NCI-H1105 (cell line): ENCODE measurements around the gene OGFOD2.

Experiments
- DNase-seq: peaks from one replicate; lab custom pipeline; 2025; lab: John Stamatoyannopoulos, UW

Gene OGFOD2

DNA sequence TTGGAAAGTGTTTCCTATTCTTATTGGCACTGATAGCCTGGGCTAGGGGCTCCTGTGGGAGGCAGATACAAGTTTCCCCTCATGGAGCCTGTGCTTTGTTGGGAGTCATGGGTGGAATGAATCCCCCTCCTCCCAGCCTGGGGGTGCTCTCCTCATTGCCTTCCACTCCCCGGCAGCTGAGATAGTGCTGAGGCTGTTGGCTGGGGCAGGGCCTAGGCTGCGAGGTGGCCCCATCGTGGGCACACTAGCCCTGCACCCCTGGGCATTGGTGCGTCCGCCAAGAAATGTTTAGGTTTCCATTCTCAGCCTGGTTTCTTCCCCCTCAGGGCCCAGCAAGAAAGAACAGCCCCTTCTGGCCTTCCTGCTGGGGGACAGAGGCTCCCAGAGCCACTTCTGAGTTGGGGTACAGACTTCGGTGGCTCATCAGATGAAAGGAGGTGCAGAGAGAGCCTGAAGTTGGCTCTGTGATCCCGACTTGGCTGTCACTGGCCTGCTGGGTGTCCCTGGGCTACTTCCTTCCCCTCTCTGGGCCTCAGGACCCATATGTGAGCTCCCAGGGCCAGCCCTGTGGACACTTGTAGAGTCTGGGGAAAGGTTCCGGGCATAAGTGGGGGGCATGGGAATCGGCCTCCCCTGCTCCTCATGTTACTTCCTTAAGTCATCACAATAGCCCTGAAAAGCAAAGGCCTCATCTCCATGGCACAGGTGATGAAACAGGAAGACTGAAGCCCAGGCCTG lies 2.8 kb downstream of the OGFOD2 start:
- no peak for DNase-seq

DNA sequence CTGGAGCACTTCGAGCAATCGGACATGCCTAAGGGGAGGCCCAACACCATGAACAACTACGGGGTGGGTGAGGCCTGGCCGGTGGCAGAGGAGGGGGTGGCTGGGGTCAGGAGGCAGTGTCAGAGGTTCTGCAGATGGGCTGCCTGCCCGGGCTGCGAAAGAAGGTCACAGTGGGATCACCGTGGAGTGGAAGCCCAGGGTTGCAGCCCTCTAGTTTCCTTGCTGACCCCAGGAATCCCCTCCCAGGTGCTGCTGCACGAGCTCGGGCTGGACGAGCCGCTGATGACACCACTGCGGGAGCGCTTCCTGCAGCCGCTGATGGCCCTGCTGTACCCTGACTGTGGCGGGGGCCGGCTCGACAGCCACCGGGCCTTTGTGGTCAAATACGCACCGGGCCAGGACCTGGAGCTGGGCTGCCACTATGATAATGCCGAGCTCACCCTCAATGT lies 3.5 kb downstream of the OGFOD2 start:
- DNase-seq = no peak

DNA sequence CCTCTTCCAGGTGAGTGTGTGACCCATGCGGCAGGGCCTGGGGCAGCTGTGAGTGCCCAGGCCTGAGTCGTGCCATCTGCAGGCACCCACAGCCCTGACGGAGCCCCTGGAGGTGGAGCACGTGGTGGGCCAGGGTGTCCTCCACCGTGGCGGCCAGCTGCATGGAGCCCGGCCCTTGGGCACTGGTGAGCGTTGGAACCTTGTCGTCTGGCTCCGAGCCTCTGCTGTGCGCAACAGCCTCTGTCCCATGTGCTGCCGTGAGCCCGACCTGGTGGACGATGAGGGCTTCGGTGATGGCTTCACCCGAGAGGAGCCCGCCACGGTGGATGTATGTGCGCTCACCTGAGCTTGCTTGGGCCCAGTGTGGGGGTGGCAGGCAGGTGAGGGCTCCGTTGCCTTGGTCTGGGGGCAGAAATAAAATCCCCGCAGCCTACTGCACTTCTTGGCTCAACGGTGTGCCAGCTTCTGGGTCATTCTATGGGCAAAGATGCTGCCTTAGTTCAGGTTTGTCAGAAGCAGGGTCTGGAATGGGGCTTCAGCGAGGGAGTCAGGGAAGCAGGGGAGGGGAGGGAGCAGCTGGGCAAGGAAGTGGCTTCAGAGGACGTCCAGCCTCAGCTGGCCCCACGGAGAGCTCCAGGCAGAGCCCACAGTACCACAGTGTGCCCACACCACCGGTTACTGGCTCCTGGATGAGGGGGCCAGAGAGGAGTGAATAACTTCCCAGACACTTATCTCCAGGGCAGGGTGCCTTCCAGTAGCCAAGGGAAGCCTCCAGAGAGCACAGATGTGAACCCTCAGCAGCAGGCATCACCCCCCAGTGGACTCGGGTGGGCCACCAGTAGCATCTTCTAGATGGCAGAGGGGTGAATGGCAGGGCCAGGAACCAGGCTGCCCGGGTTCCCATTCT lies 4.2 kb downstream of the OGFOD2 start:
- no peak for DNase-seq

DNA sequence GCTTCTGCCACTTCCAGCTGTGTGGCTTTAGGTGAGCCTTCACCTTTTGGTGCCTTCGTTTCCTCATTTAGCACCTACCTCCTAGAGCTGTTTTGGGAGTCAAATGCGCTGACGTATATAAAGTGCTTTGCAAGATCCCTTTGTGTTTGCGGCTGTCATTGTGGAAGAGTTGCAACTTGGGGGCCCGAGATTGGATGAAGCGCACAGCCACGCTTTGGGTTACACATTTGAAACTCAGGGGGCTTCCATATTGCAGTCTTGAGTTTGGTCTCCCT lies 4.8 kb downstream of the OGFOD2 start:
- no peak for DNase-seq

DNA sequence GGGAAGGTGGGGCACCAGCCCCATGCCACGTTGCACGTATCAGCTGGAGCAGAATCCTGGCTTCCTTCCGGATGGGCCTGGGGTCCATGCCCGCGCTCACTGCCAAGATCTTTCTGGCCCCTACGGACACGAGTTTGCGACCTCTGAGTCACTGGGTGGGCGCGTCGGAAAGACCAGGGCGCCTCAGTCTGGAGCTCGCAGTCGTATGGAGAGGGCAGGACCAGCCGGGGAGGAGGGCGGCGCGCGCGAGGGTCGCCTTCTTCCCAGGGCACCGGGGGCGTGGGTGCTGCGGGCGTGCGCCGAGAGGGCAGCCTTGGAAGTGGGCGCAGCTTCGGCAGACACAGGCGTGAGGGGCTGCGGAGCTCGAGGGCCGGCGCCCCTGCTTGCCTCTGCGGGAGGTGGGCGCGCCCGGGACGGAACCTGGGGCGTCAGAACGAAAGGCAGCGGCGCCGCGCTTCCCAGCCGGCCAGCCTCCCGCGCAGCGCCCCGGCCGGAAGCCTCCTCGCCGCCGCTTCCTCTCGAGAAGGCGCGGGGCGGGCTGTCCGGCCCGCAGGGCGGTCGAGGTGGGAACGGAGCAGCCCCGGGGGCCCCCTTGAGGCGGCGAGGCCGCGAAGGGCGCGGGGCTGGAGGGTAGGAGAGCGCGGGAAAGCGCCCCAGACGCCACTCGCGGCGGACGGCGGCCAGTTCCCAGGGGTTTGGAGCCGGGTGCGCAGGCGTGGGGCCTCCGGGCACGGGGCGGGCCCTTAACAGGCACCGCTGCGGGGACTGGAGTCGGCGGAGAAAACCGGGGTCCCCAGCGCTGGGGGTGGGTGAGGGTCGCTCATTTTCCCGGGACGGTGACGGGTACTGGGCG lies 5.4 kb downstream of the OGFOD2 start, which contains the start of gene ARL6IP4:
ARL6IP4 (plus strand) TSS at position 499 of the 853 bp plus-strand sequence. CDS start 459 bp downstream, outside the sequence.
- DNase-seq = peak; percentile 47

DNA sequence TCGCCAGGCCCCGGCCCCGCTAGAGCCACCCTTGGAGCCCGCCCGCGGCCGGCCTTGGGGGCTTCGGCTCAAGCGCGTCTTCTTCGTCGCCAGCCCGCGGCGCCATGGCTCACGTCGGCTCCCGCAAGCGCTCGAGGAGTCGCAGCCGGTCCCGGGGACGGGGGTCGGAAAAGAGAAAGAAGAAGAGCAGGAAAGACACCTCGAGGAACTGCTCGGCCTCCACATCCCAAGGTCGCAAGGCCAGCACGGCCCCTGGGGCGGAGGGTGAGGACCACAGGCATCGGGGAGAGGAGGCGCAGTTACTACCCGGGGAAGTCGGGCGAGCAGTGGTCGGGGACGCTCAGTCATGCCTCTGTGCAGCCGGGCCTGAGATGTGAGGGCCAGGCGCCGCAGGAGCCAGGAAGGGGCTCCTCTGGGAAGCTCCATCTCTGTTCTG lies 6.0 kb downstream of the OGFOD2 start:
- DNase-seq = no peak

DNA sequence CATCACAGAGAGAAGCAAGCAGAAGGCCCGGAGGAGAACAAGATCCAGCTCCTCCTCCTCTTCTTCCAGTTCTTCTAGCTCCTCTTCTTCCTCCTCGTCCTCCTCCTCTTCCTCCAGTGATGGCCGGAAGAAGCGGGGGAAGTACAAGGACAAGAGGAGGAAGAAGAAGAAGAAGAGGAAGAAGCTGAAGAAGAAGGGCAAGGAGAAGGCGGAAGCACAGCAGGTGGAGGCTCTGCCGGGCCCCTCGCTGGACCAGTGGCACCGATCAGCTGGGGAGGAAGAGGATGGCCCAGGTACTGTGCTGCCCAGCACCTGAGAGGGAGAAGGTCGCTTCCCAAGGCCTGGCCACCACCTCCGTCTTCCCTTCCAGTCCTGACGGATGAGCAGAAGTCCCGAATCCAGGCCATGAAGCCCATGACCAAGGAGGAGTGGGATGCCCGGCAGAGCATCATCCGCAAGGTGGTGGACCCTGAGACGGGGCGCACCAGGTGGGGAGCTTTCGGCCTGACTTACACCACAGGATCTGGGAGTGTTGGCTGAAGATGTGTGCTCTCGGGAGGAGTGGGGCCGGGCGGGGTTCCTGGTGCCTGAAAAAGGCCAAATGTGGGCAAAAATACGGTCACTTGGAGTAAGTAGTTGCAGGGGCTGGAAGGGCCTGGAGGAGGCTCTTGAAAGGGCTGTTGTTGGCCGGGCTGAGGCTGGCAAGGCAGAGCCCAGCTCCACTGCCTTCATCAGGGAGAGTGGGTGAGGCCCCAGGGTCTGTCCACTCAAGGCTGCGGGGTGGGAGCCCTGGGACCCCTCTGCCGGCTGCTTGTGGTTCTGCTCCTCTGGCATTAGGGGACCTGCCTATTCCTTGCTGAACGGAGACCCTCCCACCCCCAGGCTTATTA lies 6.8 kb downstream of the OGFOD2 start:
- DNase-seq = no peak

DNA sequence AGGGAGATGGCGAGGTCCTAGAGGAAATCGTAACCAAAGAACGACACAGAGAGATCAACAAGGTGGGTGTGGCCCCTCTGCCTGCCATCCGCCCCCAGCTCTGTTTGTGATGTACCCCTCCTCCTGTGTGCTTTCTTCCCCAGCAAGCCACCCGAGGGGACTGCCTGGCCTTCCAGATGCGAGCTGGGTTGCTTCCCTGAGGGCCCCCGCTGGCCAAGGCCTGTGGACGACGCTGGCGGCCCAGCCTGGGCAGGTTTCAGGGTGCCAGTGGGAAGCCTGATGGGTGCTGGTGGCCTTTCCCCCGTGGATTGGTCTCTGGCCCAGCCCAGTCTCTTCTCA lies 7.4 kb downstream of the OGFOD2 start:
- no peak for DNase-seq

DNA sequence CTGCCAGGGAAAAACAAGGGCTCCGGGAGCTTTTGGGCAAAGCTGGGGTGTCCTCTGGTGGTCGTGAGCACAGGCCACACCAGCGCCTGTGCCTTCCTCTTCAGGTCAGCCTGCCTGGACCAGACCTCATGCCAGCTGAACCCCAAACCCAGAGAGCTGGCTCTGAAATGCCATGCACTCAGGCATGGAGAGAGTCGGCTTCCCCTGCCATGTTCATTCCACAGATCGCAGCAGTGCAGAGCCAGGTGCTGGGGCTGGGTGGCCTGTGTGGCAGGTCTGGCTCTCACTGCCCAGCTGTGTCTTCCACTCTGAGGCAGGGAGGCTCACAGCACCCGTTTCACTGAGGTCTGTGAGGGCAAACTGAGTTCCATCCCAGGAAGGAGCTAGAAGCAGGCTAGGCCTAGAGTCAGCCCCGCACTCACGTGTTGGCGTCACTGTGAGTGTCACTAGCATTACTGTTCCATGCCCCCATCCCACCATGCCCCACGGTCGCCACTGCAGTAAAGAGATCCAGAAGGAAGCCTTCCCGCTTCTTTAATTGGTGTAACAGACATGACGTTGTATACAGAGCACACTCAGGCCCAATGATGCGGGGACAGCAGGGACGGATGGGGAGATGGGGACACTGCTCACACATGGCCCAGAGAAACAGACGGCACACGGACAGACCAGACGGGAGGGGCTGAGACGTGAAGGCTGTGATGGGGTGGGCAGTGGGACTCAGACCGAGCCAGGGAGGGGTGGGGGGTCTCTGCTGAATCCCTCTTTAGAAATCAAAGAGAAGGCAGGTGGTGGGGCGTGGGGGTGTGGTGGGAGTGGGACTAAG lies 8.1 kb downstream of the OGFOD2 start:
- no peak for DNase-seq

DNA sequence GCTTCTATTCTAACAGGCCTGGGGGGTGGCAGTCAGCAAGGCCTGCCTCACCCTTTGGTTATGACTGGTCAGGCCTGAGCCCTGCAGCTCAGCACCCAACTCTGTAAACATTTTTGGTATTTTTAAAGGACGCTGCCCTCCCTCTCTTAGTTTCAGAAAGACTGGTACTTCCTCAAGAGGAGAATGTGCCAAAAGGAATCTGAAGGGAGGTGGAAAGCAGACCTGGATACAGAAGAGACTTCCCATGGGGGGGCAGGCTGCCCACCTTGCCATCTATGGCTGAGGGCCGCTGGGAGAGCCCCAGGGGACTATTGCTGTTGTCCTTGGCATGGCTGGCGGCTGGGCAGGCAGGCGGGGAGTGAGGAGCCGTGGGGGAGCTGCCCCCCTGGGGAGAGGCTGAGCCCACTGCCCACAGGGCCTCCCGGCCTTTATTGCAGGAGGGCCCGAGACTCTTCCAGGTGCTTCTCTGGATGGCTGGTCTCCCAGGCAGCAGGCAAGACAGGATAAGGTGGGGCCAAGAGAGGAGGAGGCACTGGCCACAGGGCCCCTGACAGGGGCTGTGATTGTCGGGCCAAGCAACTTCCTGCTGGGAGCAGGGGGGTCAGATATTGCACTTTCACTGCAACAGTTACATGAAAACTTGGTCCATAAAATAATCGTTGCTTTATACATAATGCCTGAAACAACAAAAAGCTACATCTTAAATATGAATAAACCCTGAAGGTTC lies 8.9 kb downstream of the OGFOD2 start:
- no peak for DNase-seq

DNA sequence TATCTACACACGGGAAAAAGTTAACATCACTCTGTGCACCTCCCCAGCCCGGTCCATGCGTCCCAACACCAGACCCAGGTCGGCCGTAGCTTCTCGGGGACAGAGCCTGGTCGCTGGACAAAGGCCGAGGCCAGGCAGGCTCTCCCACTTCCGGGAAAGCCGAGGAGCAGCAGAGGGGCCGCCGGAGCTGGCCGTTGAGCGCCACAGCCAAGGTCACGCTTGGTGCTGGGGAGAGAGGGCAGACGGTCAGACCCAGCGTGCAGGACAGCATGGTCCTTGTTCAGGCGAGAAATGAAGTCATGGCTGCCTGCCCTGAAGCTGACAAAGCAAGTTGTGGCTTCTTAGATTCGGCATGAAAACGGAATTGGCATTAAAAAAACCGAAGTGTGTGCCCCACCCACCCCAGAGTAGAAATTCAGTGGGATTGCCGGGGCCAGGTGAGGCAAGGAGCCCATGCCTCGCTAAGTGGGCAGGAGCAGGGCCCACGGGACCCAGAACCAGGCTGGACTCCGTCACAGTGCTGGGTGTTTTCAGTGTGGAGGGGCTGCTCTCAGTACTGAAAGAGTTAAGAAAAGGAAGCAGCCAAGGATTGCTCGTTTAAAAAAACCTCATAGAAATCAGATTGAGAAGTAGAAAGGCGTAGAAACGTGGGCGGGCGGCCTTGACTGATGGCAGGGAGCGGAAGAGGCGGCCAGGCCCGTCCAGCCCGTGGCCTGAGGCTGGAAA lies 9.7 kb downstream of the OGFOD2 start:
- DNase-seq = no peak

DNA sequence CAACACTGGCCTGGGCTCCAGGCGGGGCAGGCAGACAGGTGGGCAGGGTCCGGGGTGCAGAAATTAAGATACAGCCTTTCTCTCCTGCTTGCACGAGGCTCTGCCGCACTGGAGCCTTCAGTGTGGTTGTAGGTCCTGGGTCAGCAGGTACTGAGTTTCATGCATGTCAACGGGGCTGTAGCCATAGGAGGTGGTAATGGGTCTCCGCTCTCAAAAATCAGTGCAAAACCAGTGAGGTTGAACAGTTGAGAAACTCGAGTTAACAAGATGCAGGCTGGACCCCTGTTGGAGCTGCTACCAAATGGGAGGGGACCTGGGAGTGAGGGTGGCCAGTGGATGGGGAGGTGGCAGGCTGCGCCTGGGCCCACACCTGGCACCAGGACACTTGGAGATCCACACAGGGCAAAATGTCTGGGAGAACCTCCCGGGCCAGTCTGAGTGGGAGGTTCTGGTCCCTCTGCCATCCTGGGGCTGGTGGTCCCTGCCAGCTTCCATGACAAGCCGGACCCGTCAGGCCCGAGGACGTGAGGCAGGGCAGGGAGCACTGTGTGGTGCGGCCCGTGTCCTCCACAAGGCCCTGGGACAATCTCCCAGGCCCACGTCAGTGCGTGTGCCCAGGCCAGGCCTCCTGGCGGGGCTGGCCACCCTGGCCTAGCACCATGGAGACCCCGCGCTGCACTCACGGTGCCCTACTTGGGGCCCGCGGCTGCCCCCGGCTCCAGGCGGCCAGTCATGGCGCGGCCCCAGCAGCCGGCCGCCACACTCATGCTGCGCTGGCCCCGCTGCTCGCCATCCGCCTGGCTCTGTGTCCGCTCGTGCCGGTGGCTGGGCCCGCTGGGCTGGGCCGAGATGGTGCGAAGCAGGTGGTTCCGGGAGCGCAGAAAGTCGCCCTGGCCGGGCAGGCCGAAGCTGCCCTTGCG lies 10.6 kb downstream of the OGFOD2 start:
- DNase-seq = no peak

DNA sequence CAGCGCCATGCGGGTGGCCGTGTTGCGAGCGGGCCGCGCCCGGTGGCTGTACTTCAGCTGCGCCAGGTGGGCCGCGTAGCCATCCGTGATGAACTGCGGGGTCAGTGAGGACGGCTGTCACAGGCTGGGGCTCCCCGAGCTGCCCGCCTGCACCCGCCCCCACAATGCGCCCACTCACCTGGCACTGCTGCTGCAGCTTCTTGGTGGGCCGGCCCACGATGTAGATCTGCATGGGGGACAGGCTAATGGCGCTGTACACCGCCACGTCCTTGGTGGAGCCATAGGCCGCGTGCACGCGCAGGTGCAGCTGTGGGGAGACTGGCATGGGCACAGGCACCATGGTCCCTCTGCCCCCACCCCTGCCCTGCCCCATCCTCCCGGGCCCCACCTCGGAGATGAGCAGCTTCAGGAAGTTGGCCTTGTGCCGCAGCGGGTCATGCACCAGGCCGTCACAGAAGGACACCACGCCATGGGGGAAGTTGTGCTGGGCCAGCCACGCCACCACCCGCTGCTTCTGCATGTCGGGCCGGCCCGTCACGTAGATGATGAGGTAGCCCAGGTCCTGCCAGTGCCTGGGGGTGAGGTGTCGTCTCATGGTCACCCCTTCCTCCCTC lies 11.3 kb downstream of the OGFOD2 start:
- DNase-seq = no peak

DNA sequence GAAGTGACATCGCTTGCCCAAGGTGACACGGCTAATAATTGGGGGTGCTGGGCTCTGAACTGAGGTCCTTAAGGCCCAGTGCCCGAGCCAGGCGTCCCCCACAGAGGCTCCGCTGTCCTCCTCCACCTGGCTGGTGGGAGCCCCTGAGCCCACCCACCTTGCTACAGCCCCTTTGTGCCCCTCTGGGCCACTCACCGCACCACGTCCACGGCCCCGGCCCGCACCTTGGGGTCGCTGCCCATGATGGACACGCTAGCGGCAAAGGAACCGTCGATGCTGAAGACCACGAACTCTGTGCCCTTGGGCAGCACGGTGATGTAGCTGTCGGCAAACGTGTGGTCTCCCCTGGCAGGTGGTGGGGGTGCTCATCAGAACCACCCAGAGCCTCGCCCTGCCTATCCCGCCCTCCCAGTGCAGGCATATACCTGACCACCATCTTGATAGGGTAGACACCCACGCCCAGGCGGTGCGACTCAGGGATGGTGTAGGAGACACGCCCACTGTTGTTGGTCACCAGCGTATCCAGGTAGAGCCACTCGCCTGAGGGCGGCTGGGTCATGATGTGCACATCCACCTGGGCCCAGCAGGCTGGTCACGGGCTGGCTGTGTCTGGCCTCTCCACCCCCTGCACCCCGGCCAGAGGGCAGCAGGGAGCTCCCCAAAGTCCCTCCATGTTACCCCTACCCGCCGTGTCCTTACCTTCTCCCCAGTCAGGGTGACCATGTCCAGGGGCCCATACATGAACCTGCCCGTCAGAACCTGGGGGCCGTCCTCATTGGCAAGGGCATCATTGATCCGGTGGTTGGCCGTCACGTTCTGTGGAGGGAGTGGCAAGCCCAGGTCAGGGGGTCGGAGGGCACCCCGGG lies 12.3 kb downstream of the OGFOD2 start:
- no peak for DNase-seq

DNA sequence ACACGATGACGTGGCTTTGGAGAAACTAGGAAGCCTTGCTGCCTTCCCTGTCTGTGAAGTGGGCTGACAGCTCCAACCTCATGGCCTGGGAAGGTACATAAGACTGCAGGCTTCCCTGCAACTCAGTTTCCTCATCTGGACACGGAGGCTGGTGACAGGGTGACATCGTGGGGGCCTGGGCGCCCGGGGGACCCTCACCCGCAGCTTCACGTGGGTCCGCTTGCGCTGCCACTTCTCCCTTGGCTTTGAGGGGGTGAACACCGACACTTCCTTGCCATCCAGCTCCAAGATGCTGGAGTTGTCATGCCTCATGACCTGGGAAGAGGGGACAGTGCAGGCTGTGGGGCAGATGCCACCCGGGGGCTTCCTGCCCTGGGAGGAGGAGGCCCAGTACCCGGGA lies 13.0 kb downstream of the OGFOD2 start:
- no peak for DNase-seq

DNA sequence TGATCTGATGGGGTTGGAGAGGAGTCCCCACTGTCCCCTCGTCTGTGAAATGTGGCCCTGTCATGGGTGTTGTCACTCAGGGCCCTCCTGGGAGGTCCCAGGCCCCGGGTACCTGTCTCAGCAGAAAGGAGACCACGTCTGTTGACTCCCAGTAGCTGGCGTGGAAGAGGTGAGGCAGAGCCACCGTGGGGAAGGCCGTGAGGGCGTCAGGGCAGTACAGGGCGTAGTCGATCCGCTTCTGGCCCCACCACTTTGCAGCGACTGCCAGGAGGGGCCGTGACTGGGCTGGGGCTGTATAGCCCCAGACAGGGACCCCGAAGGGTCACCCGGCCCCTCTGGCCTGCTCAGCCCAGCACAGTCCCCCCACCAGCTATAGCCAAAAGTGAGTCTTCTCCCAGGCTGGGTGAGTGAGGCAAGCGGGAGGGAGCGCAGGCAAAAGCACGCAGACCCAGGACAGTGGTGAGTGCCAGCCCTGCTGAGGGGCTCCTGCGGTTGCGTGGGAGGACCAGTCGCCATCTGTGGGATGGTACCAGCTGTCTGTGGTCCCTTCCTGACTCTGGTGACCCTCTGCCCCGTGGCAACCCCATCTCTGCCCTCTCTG lies 13.7 kb downstream of the OGFOD2 start:
- no peak for DNase-seq
